GM18868 (cell line): ENCODE results near the gene ACY1.

Source experiments
- ATAC-seq: cut with Tn5 transposase; IDR thresholded peaks from one replicate; pipeline ENCODE4 v1.9.1; 2021; ENCODE audit warnings: mild to moderate bottlenecking, moderate library complexity; ENCODE audit not compliant: unreplicated experiment

Gene ACY1

DNA sequence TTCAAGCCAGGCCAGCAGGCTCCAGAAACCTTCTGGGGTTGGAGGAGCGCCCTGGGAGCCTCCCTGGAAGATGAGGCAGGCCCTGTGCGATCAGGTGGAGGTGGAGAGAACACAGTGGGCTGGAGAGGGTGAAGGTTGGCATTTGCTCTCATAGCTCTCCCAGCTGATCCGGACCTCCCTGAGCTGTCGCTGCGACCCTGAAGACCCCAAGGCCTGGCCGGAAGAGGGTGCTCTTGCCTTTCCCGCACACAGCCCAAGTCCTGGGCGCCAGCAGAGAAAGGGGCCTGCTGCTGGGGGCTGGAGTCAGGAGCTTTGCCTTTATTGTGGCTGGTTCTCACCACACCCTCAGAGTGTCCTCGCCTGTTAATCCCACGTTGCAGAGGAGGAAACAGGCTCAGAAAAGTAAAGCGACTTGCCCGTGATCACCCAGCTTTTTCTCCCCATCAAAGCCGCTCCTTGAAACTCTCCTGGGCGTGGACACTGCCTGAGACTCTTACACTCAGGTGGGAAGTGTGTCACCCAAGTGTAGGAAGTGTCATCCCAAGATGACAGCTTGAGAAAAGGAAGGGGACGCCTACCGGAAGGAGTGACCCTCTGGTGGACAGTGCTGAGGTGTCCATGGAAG is 20.9 kb downstream of the ACY1 start:
- ATAC-seq = no peak

- no peak for ATAC-seq
Measured at GRCh38 chr3:52004906-52005395, 21.6 kb downstream of the ACY1 start.

DNA sequence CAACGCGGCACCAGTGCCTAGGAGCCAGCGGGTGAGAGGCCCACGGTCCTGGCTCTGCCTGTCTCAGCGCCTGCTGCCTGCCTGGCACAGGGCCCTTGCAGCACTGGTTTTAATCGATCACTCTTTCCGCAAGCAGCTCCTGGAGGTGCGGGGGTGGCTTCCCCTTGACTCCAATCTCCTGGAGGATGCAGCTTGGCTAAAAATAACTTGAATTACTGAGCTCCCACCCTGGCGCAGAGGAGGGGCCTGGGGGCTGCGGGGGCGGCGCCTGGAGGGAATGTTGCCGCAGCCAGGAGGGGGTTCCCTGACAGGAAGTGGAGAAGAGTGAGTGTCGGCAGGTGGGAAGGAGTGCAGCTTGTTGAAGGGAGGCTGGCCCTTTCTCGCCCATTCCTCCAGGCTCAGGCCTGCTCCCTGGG is 22.2 kb downstream of the ACY1 start:
- ATAC-seq = no peak

- ATAC-seq = no peak
Measured at GRCh38 chr3:52006017-52006819, 22.9 kb downstream of the ACY1 start.

- ATAC-seq = no peak
Measured at GRCh38 chr3:52006820-52007133, 23.4 kb downstream of the ACY1 start.

- no peak for ATAC-seq
Measured at GRCh38 chr3:52007291-52007690, 24.0 kb downstream of the ACY1 start.

DNA sequence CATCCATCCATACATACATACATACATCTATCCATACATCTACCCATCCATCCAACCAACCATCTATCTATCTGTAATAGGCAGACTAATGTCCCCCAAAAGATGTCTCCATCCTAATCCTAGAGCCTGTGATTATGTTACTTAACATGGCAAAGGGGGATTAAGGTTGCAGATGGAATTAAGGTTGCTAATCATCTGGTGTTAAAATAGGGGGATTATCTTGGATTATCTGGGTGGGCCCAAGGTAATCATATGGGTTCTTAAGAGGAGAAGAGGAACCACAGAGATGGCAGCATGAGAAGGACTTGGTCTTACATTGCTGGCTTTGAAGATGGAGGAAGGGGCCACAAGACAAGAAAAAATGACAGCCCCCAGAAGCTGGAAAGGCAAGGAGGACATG is 27.1 kb downstream of the ACY1 start:
- no peak for ATAC-seq

DNA sequence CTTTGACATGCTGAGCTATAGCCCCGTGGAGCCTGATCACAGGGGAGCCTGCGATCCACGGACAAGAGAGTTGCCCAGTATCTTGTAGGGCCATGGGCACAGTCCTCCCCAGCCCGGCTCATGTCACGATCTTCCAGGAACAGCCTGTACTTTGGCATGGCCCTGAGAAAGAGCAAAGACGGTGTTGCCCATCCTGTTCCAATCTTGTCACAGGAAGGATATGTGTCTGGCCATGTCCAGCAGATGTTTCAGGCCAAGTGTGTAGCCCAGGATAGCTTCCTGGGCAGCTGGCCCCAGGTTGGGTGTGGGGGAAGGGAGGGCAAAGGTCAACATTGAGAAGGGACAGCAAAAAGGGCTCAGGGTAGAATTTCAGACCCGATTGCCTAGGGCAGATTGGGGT is 29.4 kb downstream of the ACY1 start:
- ATAC-seq = no peak

- no peak for ATAC-seq
Measured at GRCh38 chr3:52013802-52014598, 30.7 kb downstream of the ACY1 start.

DNA sequence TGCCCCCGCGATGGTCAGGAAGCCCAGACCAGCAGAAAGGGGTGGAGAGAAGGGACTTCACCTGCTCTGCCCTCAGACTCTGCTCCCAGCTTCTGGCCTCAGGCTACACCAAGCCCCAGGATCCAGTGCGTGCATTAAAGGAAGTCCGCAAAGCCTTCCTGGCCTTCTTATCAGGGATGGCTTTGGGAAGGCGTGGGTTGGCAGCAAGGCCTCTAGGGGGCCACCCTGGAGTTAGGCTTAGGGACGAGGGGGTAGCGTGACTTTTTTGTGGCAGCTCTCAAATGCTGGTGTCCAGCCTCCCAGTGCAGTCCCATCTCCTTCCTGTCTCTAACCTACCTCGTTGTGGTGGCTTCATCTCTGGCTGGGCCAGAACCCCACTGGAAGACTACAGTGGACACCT is 31.3 kb downstream of the ACY1 start:
- ATAC-seq = no peak

DNA sequence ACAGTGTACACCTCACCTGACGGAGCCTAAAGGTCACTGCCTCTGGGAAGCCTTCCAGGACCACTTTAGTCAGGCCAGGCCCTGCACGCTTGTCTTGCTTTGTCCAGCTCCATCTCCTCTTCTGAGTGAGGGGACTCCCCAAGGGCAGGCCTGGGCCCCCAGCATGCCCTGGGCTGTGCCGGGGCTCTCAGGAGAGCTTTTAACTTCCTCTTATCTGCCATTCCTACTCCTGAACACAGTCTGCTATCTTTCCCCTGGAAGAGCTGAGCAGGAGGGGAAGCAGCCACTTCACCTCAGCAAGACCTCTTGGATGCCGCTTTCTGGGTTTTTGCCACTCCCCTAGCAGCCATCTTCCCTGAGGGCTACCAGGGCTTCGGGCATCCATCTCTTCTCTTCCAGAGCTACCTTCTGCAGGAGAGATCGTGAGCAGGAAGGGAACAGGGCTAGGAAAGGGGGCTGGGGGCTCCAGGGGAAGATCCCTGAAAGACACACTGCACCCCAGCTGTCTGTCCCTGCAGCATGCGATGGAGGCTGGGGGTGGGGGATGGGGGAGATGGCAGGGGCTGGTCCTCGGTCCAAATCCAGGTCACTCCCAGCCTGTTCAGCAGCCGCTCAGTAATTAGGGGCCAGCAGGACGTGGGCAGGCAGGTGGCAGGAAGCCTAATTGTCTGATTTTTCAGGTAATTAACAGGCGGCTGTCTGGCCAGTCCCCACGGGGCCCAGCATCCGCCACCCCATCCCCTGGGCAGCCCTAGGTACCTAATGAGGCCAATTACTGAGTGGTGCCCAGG is 32.3 kb downstream of the ACY1 start:
- ATAC-seq = no peak

- ATAC-seq = no peak
Measured at GRCh38 chr3:52017586-52017985, 34.3 kb downstream of the ACY1 start.

- no peak for ATAC-seq
Measured at GRCh38 chr3:52018319-52019000, 35.1 kb downstream of the ACY1 start.

DNA sequence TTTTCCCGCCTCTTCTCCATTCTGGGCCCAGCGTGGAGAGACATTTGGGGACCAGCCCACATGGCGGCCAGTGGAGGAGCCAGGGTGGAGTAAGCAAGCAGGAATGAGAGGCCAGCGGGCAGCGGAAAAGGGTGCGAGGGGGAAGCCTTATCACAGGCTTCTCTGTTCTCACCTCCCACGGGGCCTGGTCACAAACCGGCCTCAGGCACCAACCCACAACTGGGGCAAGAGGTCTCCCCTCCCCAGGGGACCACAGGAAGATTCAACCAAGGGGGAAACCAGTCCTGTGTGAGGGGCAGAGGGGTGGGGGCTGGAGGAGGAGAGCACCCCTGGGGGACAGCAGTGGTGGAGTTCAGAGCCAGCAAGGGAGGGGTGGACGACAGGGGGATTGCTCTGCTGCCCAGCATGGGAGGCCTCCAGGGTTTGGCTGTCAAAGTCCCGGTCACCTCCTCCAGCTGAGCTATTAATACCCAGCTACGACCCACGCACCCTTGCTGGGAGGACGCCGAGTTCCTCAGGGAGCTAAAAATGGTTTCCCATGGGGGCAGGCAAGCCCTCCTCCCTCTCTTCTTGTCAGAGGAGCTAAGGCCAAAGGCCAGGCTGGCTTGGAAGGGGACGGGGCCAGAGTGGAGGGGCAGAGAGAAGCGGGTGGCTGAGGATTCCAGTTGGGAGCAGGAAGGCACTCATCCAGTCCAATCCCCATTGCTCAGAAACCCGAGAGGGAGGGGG is 36.2 kb downstream of the ACY1 start:
- ATAC-seq = no peak

DNA sequence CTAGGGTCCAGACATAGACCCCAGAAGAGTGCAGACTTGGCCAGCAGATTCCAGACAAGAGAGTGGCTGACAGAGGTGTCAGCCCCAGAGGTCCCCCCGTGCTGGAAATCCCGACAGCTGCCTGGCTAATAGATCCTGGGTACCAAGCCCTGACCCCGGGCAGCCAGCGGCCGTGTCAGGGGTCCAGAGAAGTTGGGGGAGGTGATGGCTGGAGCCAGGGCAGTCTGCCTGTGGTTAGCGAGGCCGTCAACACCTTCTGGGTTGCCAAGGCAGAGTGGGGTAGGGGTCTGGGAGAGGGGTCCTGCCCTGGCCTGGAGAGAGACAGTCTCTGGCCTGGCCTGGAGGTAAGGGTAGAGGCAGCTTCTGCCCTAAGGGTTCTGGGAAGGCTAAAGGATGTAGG is 37.5 kb downstream of the ACY1 start:
- ATAC-seq = no peak

- ATAC-seq = no peak
Measured at GRCh38 chr3:52021489-52022268, 38.3 kb downstream of the ACY1 start.

GRCh38 chr3:52022323-52023100 is 39.2 kb downstream of the ACY1 start:
- no peak for ATAC-seq

DNA sequence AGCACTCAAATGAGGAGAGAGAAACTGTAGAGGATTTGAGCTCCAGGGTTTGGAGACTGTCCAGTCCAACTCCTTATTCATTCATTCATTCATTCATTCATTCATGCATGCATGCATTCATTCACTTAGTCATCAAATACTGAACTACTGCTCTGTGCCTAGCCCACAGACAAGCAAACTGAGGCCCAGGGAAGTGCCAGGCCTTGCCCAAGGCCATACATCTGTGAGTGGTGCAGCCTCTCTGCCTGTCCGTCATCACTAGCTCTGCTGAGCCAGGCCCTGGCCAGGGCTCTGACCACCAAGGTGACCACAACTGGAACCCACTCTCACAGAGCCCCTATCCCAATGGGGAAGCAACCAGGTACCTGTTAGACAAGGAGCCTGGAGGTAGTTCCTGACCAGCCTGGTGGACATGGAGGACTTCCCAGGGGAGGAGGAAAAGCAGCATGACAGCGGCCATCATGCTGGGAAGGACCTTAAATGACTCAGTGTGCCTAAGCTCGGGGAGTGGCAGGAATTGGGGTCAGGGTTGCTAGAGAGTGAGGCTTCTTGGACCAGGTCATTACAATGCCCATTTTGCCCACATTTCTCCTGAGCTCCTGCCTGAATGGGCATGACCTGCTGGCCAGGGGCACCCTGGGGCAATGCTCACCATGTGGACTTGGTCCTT is 39.9 kb downstream of the ACY1 start:
- no peak for ATAC-seq
